ENCODE measurements around the gene DPYD.

DPYD gene

DNA sequence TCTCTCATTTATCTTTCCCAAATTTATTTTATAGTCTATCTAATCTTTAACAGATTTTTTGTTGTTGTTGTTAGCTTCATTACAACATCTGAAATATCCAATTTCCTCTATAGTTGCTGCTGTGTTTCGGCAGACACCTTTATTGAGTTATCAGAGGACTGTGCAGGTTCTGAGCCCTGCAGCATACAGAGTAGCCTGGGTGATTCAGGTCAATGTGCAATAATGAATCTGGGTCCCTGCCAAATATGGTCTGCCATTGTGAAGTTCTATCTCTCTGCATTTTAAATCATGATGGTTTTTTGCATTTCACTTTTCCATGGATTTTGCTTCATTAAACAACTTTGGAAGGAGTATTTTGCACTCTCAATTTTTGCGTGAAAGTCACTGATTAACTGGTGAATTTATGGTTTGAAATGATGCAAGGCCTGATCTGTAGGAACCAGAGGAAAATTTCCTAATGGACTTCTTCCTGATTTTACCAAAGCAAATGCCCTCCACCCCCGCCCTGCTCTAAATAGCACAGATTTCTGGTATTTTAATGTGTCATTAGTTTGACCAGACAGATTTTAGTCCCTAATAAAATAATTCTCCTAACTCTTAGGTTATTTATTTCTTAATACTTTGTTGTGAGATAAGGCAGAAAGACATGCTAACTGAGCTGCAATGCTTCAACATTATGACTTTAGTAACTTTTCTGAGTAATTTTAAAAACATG lies 797.0 kb downstream of the DPYD start:
- Histone ChIP-seq H3K36me3 (ENCODE audit: control insufficient read depth, insufficient read depth, low read length) (no peaks in the 10 kb centered on the region), H3K4me1 (ENCODE audit: control insufficient read depth, insufficient read depth, low read length) (peaks cover 16% of the 10 kb centered on the region; the same call in 1 of the 2 replicates), H3K27me3 (ENCODE audit: control insufficient read depth, insufficient read depth, low read length) (no peaks in the 10 kb centered on the region), H3K27ac (ENCODE audit: low read depth, low read length) (no peak overlapping the region), H3K4me3 (ENCODE audit: low read depth, low read length) (no peak overlapping the region), H3K9me3 (ENCODE audit: control insufficient read depth, insufficient read depth, low read depth, low read length) (no peaks in the 10 kb centered on the region), H3K9ac (ENCODE audit: low read length) (no peak overlapping the region)

GRCh38 chr1:97120806-97121205 lies 800.0 kb downstream of the DPYD start:
- H3K9me3 ChIP-seq (ENCODE audit: control insufficient read depth, insufficient read depth, low read depth, low read length), result no peaks in the 10 kb centered on the region
- H3K4me1 ChIP-seq (ENCODE audit: control insufficient read depth, insufficient read depth, low read length), result peaks cover 16% of the 10 kb centered on the region; the same call in 1 of the 2 replicates
- H3K27ac ChIP-seq (ENCODE audit: low read depth, low read length), result no peak overlapping the region
- H3K36me3 ChIP-seq (ENCODE audit: control insufficient read depth, insufficient read depth, low read length), result no peaks in the 10 kb centered on the region
- H3K9ac ChIP-seq (ENCODE audit: low read length), result no peak overlapping the region
- no peak overlapping the region for H3K4me3 ChIP-seq (ENCODE audit: low read depth, low read length)
- H3K27me3 ChIP-seq (ENCODE audit: control insufficient read depth, insufficient read depth, low read length), result no peaks in the 10 kb centered on the region

DNA sequence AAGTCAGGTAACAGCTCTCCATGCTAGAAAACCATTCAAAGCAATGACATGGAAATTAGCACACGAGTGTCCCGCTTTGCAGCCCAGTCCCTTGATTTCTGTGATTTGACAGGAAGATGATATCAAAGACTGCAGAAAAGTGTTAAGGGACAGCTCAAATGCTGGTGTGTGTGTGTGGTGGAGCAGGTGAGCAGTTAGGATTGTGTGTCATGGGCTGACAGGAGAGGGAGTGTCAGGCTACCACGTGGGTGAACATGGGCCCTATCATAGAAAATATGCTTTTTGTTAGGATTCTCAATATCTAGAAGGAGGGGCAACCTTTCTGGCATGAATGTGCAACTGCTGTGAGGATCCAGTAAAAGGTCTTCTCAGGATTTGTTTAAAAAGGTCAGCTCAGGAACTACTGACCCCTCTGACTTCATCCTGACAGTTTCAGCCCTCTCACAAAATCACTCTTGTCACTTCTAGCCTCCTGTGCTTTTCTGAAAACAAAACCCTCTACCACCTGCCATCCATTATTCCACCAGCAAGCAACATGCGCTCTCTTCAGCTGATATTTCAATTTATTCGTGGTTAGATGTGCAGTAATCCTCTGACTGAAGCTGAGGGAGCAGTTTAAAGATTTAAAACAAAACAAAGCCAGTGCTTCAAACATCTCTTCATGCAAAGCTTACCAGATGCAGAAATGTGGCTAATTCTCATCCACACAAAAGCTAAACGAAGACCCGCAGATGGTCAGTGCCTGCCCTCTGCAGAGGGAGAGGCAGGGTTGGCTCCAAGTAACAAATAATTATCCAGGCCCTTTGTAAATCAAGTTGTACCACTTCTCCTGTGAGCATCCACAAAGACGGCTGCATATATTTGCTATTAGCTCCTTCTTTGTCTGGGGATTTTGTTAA lies 801.3 kb downstream of the DPYD start:
- Histone ChIP-seq H3K9ac (ENCODE audit: low read length) (no peak overlapping the region), H3K4me1 (ENCODE audit: control insufficient read depth, insufficient read depth, low read length) (peaks cover 25% of the 10 kb centered on the region), H3K9me3 (ENCODE audit: control insufficient read depth, insufficient read depth, low read depth, low read length) (no peaks in the 10 kb centered on the region), H3K4me3 (ENCODE audit: low read depth, low read length) (no peak overlapping the region), H3K36me3 (ENCODE audit: control insufficient read depth, insufficient read depth, low read length) (no peaks in the 10 kb centered on the region), H3K27me3 (ENCODE audit: control insufficient read depth, insufficient read depth, low read length) (no peaks in the 10 kb centered on the region), H3K27ac (ENCODE audit: low read depth, low read length) (no peak overlapping the region)

GRCh38 chr1:97114842-97115241 lies 806.0 kb downstream of the DPYD start:
- Histone ChIP-seq H3K4me1 (ENCODE audit: control insufficient read depth, insufficient read depth, low read length) (peaks cover 28% of the 10 kb centered on the region), H3K9me3 (ENCODE audit: control insufficient read depth, insufficient read depth, low read depth, low read length) (no peaks in the 10 kb centered on the region), H3K27ac (ENCODE audit: low read depth, low read length) (no peak overlapping the region; the same call in 1 of the 2 replicates), H3K4me3 (ENCODE audit: low read depth, low read length) (no peak overlapping the region; the same call in 1 of the 2 replicates), H3K27me3 (ENCODE audit: control insufficient read depth, insufficient read depth, low read length) (no peaks in the 10 kb centered on the region), H3K9ac (ENCODE audit: low read length) (no peak overlapping the region), H3K36me3 (ENCODE audit: control insufficient read depth, insufficient read depth, low read length) (no peaks in the 10 kb centered on the region)

DNA sequence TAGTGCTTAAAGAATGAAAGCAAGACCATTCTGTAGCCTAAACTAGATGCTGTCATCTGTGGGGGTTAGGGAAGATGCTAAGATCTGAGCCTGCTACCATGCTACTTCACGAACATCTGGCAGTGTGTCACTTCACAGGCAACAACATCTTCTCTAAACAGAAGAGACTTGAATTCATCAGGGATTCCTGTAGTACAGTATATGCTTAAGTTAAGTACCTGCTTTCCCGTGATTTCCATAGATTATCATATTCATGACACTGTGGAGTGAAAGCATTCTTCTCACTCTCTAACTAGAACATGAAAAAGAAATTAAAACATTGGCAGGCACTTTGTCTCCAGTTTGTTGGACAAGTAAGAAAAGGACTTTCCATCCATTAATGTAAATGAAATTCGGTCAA lies 808.4 kb downstream of the DPYD start:
- Histone ChIP-seq H3K4me1 (ENCODE audit: control insufficient read depth, insufficient read depth, low read length) (peaks cover 20% of the 10 kb centered on the region), H3K27ac (ENCODE audit: low read depth, low read length) (no peak overlapping the region), H3K4me3 (ENCODE audit: low read depth, low read length) (no peak overlapping the region), H3K9me3 (ENCODE audit: control insufficient read depth, insufficient read depth, low read depth, low read length) (no peaks in the 10 kb centered on the region), H3K36me3 (ENCODE audit: control insufficient read depth, insufficient read depth, low read length) (no peaks in the 10 kb centered on the region), H3K9ac (ENCODE audit: low read length) (no peak overlapping the region), H3K27me3 (ENCODE audit: control insufficient read depth, insufficient read depth, low read length) (no peaks in the 10 kb centered on the region)

DNA sequence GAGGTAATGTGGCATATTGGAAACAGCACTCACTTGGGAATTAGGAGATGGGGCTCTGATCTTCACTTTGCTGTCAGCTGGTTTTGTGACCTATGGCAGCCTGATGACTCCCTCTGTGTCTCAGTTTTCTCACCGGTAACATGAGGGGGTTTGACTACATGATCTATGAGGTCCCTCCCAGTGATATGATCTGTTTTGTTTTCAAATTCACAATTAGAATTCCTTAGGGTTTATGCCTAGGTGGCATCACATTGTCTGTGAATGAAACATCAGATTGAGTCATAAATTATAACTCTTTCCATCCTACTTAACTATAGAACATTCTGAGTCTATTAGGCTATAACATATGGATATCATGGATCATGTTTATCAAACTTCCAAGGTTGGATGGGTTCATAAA lies 812.7 kb downstream of the DPYD start:
- Histone ChIP-seq H3K4me1 (ENCODE audit: control insufficient read depth, insufficient read depth, low read length) (peaks cover 4% of the 10 kb centered on the region; the same call in 1 of the 2 replicates), H3K9me3 (ENCODE audit: control insufficient read depth, insufficient read depth, low read depth, low read length) (no peaks in the 10 kb centered on the region), H3K27me3 (ENCODE audit: control insufficient read depth, insufficient read depth, low read length) (no peaks in the 10 kb centered on the region), H3K4me3 (ENCODE audit: low read depth, low read length) (no peak overlapping the region), H3K9ac (ENCODE audit: low read length) (no peak overlapping the region), H3K27ac (ENCODE audit: low read depth, low read length) (no peak overlapping the region), H3K36me3 (ENCODE audit: control insufficient read depth, insufficient read depth, low read length) (no peaks in the 10 kb centered on the region)

DNA sequence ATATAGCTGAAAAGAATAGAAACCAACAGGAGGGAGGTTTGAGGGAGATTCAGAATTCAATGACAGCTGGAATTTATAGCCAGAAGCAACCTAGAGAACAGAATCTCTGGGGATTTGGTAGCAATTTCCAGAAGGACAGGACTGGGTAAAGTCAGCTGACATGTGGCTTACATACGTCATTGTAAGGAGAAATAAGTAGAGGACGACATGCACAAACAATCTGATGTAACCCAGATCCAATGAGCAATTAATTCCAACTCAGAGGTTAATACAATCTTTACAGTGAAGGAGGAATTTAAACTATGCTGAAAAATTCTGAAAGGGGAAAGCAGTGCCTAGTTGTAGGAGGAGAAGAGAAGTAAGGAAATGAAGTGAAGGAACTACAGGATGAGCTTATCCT lies 815.3 kb downstream of the DPYD start:
- Histone ChIP-seq H3K36me3 (ENCODE audit: control insufficient read depth, insufficient read depth, low read length) (no peaks in the 10 kb centered on the region), H3K27ac (ENCODE audit: low read depth, low read length) (no peak overlapping the region), H3K9me3 (ENCODE audit: control insufficient read depth, insufficient read depth, low read depth, low read length) (no peaks in the 10 kb centered on the region), H3K4me1 (ENCODE audit: control insufficient read depth, insufficient read depth, low read length) (no peaks in the 10 kb centered on the region), H3K9ac (ENCODE audit: low read length) (no peak overlapping the region), H3K4me3 (ENCODE audit: low read depth, low read length) (no peak overlapping the region), H3K27me3 (ENCODE audit: control insufficient read depth, insufficient read depth, low read length) (no peaks in the 10 kb centered on the region)

DNA sequence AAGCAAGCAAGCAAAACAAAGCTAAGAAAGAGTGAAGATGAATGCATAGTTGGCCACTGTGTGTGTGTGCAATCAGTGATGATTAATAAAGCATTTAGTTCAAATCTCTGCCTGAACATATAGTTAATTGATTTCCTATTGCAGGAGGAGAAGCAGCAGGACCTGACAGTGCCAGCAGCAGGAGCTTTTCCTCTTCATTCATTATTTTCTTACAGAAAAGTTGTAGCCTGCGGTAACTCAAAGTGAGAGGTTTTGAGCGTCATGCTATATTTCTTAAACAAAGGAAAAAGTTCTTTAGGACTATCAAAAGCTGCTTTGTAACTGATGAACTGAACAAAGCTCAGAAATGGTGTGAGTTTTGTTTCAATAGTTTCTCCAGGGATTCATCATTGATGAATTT lies 819.3 kb downstream of the DPYD start:
- no peaks in the 10 kb centered on the region for H3K4me1 ChIP-seq (ENCODE audit: control insufficient read depth, insufficient read depth, low read length)
- no peaks in the 10 kb centered on the region for H3K36me3 ChIP-seq (ENCODE audit: control insufficient read depth, insufficient read depth, low read length)
- no peak overlapping the region for H3K27ac ChIP-seq (ENCODE audit: low read depth, low read length)
- no peak overlapping the region for H3K4me3 ChIP-seq (ENCODE audit: low read depth, low read length)
- no peaks in the 10 kb centered on the region for H3K9me3 ChIP-seq (ENCODE audit: control insufficient read depth, insufficient read depth, low read depth, low read length)
- no peaks in the 10 kb centered on the region for H3K27me3 ChIP-seq (ENCODE audit: control insufficient read depth, insufficient read depth, low read length)
- no peak overlapping the region for H3K9ac ChIP-seq (ENCODE audit: low read length)

DNA sequence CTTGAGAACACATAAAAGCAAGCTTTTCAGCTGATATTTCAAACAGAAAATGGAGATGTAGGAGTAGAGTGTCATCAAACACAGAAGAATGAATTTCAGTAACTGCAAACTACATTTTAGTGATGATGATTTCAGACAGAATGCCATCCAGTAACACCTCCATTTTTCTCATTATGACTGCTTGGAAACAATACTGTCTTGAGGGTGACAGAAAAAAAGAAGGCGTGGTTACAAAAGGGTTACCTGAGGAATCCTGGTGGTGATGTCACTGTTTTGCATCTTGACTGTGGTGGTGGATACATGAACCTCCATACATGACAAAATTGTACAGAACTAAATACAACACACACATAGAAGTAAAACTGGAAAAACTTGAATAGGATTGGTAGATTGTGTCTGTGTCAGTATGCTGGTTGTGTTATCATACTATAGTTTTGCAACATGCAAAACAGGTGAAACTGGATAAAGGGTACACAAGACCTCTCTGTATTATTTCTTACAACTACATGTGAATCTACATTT lies 823.4 kb downstream of the DPYD start:
- Histone ChIP-seq H3K27ac (ENCODE audit: low read depth, low read length) (no peak overlapping the region), H3K4me1 (ENCODE audit: control insufficient read depth, insufficient read depth, low read length) (no peaks in the 10 kb centered on the region), H3K4me3 (ENCODE audit: low read depth, low read length) (no peak overlapping the region), H3K27me3 (ENCODE audit: control insufficient read depth, insufficient read depth, low read length) (no peaks in the 10 kb centered on the region), H3K9me3 (ENCODE audit: control insufficient read depth, insufficient read depth, low read depth, low read length) (no peaks in the 10 kb centered on the region), H3K9ac (ENCODE audit: low read length) (no peak overlapping the region), H3K36me3 (ENCODE audit: control insufficient read depth, insufficient read depth, low read length) (no peaks in the 10 kb centered on the region)

DNA sequence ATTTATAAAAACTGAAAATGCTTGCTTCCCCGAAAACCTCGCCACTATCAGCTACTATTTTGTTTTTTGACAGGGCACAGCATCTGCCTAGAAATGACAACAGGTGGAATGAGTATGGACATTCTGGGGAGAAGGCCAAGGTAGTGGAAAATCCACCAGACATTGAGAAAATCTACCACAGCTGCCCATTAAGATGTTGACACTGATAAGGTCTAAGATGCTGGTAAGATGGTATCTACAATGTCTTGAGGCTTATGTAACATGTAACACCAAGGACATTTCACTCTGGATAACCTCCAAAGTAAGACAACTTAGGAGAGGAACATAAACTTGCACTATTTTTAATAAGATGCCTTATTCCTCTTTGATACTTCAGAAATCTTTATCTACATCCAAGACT lies 825.1 kb downstream of the DPYD start:
- Histone ChIP-seq H3K27ac (ENCODE audit: low read depth, low read length) (no peak overlapping the region), H3K9me3 (ENCODE audit: control insufficient read depth, insufficient read depth, low read depth, low read length) (no peaks in the 10 kb centered on the region), H3K4me3 (ENCODE audit: low read depth, low read length) (no peak overlapping the region), H3K9ac (ENCODE audit: low read length) (no peak overlapping the region), H3K4me1 (ENCODE audit: control insufficient read depth, insufficient read depth, low read length) (no peaks in the 10 kb centered on the region), H3K36me3 (ENCODE audit: control insufficient read depth, insufficient read depth, low read length) (no peaks in the 10 kb centered on the region), H3K27me3 (ENCODE audit: control insufficient read depth, insufficient read depth, low read length) (no peaks in the 10 kb centered on the region)
